Right renal pelvis (tissue), 4 donors: ENCODE data around the gene SPATS2L. TPM values are rescaled to one million over a fixed set of nuclear protein-coding genes. Genes with fewer than 3 reads are reported as not detected.

ENCODE experiments used
- DNase-seq, 4 donors: peaks; one replicate each; pipeline ENCODE4 v3.0.0-alpha.2; 2013; ENCODE audit warnings: low read depth in 4 of 4, low spot score in 3 of 4, missing footprints in 1 of 4
- polyA plus RNA-seq, 4 donors: library from polyadenylated mRNA; unstranded; fragments of 120-200 nt; gene quantifications; one replicate each; pipeline ENCODE4 v1.2.1, GENCODE V29; 2013; ENCODE audit not compliant: insufficient read length in 4 of 4

SPATS2L gene
- polyA plus RNA-seq, 4 donors: 135 to 145 (median 142) TPM

DNA sequence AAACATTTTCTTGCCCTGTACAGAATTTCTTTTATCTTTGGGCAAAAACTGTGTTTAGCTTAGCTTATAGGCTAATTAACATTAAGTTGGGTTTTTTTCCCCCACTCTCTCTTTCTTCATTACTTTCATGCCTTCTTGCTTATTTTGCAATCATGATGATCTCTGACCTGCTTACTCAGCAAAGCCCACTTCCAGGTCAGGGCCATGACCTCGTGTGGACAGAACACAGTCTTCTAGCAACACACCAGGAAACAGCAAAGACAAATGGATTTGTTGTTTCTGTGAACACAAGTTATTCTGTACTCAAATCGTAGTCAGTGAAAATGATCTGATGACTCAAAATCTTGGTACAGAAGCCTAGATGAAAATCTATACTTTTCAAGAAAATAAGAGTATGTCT lies 60.7 kb downstream of the SPATS2L start:
- DNase-seq: no peak

GRCh38 chr2:200369886-200370285 lies 63.4 kb downstream of the SPATS2L start:
- no peak for DNase-seq

- DNase-seq: no peak
Measured at GRCh38 chr2:200373231-200373630, 66.7 kb downstream of the SPATS2L start.

DNA sequence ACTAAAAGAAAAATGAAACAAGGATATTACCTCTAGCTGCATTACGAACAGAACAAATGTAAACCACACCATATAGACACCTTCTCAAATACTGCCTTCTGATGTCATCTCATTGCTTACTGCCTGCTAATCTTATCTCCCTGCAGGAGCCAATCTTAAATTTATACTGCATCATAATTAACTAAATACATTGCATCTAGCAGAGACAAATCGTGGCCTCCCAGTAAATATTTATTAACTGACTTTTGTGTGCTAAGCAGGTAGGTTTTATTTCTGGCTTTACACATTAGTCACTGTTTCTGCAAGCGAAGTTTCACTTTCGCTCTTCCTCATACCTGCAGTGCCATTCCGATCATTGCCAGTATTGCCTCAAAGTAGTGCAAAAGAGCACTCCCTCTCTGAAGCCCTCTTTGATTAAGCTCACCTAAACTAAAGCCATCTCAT lies 67.5 kb downstream of the SPATS2L start:
- DNase-seq: no peak

DNA sequence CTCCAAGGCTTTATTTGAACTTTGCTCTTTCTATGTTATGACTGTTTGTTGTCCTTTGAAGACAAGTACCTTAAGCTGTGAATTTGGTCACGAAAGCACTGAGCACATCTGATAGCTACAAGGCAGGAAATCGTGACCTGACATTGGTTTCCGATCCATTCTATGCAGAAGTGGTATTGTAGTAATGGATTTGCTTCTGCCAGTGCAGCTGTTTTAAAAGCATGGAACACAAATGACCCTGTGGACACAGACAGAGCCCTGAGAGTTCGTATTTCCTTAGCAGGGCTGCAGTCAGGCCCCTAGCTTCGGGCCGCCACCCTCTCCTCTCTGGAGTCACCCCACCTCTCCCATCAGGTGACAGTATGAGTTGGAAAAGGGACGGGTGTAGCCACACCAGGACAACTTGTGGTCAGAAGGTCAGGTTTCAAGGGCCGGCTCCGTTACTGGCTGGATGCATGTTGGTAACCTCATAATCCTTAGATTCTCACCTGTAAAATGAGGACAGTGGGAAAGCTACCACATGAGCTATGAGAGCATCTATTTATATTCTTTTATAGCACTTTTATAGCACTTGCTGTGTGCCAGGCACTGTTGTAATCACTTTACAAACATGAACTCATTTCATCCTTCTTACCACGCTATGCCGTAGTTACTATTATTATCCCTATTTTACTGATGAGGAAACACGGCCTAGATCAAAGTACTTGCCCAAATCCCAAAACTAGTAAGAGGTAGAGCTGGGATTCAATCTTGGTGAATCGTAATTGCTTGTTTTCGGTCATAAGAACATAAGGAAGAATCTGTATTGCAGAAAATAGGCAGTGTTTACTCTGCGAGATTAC lies 70.2 kb downstream of the SPATS2L start:
- DNase-seq: no peak

- no peak for DNase-seq
Measured at GRCh38 chr2:200377355-200378336, 71.2 kb downstream of the SPATS2L start.

DNA sequence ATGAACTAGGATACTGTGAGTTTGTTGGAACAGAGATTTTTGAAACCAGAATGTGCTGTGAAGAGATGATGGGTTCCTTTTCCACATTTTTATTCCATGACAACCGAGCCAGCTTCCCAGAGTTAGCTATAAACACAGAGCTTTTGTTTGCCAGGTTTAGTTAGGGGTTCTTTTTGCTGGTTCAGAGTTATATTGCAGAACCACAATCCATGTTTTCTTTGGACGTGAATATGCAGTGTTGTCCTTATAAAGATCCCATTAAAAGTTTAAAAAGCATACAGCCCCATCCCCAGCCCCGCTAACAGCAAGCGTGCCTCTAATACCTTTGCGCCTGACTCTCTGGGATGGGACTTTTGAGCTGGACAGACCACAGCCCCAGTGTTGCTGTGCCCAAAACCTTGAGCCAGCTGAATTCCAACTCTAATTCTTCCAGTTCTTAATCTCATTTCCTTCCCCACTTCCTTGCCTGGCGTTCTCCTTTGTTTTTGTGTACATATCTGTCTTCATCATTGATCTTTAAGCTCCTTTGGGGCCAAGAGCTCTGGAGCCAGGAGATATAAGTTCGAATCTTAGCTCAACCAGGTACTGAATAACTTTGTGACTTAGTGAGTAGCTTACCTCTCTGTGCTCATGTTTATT lies 72.3 kb downstream of the SPATS2L start:
- no peak for DNase-seq

- DNase-seq: no peak
Measured at GRCh38 chr2:200379481-200380090, 73.1 kb downstream of the SPATS2L start.

DNA sequence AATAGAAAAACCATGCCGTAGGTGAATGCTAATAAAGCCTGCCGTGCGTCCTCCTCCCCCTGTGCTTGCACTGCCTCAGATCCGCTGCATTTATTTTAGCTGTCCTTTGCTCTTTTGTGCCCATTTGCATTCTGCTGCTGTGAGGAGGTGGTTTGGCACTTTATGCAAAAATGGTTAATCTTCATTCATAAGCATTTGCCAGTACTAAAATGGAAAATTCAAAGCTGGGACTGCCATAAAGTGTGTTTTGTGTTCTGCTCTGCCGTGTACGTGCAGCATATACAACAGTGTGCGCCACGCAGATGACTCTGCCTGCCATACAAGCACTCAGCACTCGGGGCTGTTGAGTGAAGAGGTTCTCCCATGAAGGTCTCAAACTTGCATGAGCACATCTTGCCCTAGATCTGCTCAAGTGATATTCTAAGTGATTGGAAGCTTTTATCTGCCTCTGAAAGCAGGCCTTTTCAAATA lies 73.6 kb downstream of the SPATS2L start:
- DNase-seq: no peak

- no peak for DNase-seq
Measured at GRCh38 chr2:200380833-200381542, 74.5 kb downstream of the SPATS2L start.

GRCh38 chr2:200382874-200383273 lies 76.4 kb downstream of the SPATS2L start:
- no peak for DNase-seq

DNA sequence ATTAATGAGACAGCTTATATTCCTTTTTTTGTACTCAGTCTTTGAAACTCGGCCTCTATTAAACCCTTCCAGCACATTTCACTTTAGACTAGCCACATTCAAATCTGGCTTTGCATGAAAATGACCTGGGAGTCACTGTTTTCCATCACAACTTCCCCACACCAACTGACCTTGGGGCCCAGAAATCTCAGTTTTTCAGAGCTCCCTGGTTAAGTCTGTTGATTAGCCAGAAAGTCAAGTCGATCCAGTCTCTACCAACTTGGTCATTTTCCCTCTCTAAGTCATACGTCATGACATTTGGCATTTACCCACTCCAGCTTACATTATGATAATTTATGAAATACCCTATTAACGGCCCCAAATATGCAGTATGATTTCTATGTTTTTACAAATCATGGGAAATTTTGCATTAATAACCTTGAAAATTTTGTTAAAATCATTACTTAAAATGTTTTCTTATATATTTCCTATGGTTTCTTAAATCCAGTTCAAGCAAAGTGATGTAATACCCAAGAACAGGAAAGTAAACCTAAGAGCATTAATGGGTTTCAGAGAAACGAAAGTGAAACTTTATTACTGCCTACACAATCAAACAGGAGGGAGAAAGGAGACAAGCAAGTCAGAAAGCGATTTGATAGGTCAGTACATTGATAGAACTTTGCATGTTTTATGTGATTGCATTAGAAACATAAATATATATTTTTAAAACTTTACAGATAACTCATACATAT lies 77.1 kb downstream of the SPATS2L start:
- DNase-seq: no peak

GRCh38 chr2:200385063-200385635 lies 78.7 kb downstream of the SPATS2L start:
- no peak for DNase-seq

DNA sequence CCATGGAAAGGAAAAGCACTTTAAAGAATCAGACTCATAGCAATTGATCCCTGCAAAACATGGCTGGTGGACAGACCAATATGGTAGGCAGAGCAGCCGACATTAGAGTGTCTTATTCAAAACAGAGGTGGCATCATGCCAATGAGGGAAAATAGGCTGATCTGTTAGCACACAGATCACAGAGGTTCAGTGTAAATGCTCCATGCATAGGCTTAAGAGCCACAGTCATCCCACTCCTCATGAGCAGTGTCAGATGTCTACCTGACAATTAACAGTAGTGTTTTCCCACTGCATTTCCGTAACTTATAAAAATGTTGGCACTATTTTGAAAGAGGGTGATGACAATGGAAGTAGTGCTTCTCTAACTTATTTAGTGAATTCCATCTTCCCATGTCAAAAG lies 86.7 kb downstream of the SPATS2L start:
- no peak for DNase-seq

GRCh38 chr2:200394045-200394444 lies 87.6 kb downstream of the SPATS2L start:
- DNase-seq: no peak

DNA sequence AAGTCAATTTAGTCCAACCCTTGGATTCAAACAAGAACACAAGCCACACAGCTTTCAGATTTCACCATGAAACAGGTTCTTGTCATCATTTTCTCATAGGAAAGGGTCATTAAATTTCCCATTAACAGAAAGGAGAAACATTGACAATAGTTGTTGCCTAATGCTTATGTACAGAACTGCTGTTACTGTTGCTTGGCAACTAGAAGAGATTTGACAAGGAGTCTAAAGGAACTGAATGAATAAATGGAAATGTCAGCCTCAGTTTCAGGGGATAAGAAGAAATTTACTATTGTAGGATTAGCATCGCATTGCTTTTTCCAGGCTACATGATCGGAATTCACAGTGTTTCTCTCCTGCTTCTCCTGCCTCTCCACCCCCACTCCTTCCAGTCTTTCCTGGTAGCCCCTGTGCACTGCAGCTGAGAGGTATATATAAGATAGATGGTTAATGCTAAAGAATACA lies 90.3 kb downstream of the SPATS2L start:
- no peak for DNase-seq

- no peak for DNase-seq
Measured at GRCh38 chr2:200397785-200398184, 91.3 kb downstream of the SPATS2L start.

DNA sequence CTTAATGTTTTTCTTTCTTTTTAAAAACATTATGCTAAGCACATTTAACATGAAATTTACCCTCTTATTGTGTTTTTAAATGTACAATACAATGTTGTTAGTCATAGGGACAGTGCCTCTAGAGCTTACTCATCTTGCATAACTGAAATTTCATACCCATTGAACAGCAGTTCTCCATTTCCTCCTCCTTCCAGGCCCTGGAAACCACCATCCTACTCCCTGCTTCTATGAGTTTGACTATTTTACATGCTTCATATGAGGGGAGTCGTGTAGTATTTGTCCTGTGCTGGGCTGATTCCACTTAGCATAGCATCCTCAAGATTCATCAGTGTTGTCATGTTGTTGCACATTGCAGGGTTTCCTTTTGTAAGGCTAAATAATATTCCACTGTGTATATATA lies 92.6 kb downstream of the SPATS2L start:
- DNase-seq: no peak

GRCh38 chr2:200399636-200400035 lies 93.1 kb downstream of the SPATS2L start:
- no peak for DNase-seq
